ENCODE measurements around the gene ZC3HAV1.

DNA sequence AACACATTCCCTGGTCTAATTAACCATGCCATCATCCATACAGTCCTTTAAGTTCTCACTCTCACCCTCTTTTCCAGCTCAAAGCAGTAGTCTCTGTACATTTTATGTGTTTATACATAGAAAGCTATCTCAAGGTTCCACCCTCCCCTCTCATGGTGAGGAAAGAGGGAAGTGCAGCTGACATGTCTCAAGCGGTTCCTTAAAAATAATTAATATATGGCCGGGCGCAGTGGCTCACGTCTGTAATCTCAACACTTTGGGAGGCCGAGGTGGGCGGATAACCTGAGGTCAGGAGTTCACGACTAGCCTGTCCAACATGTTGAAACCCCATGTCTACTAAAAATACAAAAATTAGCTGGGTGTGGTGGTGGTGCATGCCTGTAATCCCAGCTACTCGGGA lies 36.7 kb downstream of the ZC3HAV1 start:
- TF ChIP-seq SMC3 (IDR thresholded peaks at IDR 0.05; ENCODE audit: low read depth, low read length) (no peak), NFE2L2 (IDR thresholded peaks at IDR 0.05; ENCODE audit: low read depth, low read length) (no peak), POLR2A (IDR thresholded peaks at IDR 0.05; ENCODE audit: low read depth, low read length) (no peak), RCOR1 (IDR thresholded peaks at IDR 0.05; ENCODE audit: insufficient replicate concordance, low read length) (no peak), MAZ (IDR thresholded peaks at IDR 0.05; ENCODE audit: borderline replicate concordance, low read depth, low read length) (no peak), FOS (IDR thresholded peaks at IDR 0.05; ENCODE audit: low read depth, low read length) (no peak), BHLHE40 (IDR thresholded peaks at IDR 0.05; ENCODE audit: low read depth, low read length) (no peak), CEBPB (IDR thresholded peaks at IDR 0.05; ENCODE audit: low read depth, low read length) (no peak), MXI1 (IDR thresholded peaks at IDR 0.05; ENCODE audit: borderline replicate concordance, low read depth, low read length) (no peak), RFX5 (IDR thresholded peaks at IDR 0.05; ENCODE audit: low read depth, low read length) (no peak), RAD21 (IDR thresholded peaks at IDR 0.05; ENCODE audit: low read length) (no peak), CHD1 (IDR thresholded peaks at IDR 0.05; ENCODE audit: low read depth, low read length) (no peak)
- TF ChIP-seq, protein P1, sequence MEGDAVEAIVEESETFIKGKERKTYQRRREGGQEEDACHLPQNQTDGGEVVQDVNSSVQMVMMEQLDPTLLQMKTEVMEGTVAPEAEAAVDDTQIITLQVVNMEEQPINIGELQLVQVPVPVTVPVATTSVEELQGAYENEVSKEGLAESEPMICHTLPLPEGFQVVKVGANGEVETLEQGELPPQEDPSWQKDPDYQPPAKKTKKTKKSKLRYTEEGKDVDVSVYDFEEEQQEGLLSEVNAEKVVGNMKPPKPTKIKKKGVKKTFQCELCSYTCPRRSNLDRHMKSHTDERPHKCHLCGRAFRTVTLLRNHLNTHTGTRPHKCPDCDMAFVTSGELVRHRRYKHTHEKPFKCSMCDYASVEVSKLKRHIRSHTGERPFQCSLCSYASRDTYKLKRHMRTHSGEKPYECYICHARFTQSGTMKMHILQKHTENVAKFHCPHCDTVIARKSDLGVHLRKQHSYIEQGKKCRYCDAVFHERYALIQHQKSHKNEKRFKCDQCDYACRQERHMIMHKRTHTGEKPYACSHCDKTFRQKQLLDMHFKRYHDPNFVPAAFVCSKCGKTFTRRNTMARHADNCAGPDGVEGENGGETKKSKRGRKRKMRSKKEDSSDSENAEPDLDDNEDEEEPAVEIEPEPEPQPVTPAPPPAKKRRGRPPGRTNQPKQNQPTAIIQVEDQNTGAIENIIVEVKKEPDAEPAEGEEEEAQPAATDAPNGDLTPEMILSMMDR (conservative IDR thresholded peaks at IDR 0.05; ENCODE audit: low read depth, low read length): no peak
- TF ChIP-seq, protein P2, sequence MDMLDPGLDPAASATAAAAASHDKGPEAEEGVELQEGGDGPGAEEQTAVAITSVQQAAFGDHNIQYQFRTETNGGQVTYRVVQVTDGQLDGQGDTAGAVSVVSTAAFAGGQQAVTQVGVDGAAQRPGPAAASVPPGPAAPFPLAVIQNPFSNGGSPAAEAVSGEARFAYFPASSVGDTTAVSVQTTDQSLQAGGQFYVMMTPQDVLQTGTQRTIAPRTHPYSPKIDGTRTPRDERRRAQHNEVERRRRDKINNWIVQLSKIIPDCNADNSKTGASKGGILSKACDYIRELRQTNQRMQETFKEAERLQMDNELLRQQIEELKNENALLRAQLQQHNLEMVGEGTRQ (IDR thresholded peaks at IDR 0.05; ENCODE audit: low read depth, low read length): no peak
